ENCODE data around the gene ZDHHC8.

The ZDHHC8 gene, protein sequence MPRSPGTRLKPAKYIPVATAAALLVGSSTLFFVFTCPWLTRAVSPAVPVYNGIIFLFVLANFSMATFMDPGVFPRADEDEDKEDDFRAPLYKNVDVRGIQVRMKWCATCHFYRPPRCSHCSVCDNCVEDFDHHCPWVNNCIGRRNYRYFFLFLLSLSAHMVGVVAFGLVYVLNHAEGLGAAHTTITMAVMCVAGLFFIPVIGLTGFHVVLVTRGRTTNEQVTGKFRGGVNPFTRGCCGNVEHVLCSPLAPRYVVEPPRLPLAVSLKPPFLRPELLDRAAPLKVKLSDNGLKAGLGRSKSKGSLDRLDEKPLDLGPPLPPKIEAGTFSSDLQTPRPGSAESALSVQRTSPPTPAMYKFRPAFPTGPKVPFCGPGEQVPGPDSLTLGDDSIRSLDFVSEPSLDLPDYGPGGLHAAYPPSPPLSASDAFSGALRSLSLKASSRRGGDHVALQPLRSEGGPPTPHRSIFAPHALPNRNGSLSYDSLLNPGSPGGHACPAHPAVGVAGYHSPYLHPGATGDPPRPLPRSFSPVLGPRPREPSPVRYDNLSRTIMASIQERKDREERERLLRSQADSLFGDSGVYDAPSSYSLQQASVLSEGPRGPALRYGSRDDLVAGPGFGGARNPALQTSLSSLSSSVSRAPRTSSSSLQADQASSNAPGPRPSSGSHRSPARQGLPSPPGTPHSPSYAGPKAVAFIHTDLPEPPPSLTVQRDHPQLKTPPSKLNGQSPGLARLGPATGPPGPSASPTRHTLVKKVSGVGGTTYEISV

DNA sequence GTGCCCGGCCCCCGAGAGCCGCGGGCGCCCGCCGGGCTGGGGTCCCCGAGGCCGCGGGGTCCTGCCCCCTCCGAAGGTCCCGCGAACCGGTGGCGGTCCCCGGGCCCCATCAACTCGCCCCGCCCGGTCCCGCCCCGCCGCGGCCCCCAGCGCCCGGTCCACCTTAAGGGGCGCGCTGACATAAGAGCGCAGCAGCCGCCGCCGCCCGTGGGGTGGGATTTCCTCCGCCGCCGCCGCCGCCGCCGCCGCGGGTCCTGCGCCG is at the start of gene ZDHHC8:
ZDHHC8 (plus strand) TSS at position 208 of the 262 bp plus-strand sequence. CDS start 144 bp downstream, outside the sequence.
- Mint-ChIP-seq H3K27me3 (no peaks in the 10 kb centered on the region), H3K36me3 (no peaks in the 10 kb centered on the region), H3K4me3 (peak within 1 kb of the TSS; percentile 77), H3K4me1 (peaks cover 39% of the 10 kb centered on the region), H3K9me3 (no peaks in the 10 kb centered on the region), H3K27ac (peak within 1 kb of the TSS; percentile 35)

DNA sequence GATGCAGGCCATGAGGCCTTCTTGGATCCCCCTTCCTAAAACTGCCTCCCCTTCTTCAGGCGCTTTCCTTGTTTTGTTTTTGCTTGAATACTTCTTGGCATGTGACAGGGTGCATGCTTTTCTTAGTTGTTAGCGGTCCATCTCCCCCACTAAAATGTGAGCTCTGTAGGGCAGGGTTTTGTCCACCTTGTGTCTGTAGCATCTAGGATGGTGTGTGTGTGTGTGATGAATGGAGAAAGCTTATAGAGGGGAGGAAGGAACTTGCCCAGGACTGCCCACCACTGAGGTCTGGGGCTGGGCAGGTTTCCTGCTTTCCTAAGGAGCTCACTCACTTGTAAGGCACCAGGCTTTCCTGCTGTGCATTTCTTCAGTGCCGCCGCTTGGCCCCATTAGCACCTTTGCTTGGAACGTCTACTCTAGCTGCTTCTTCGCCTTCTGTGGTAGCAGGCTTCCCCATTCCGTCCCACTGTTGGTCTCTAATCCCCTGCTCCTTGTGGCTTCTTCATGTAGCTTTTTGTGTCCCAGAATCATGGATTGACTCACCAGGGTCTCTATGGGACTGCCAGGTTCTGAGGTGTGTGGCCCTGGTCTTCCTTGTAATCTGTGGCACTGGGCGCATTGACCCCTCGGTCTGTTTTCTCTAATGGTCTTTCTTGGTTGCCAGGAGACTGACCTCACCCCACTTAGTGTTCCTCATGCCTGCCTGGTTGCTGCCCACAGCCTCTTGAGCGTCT is 48.3 kb upstream of the ZDHHC8 start:
- H3K4me1 Mint-ChIP-seq, result peaks cover 45% of the 10 kb centered on the region
- H3K36me3 Mint-ChIP-seq, result peaks cover 9% of the 10 kb centered on the region
- no peaks in the 10 kb centered on the region for H3K27me3 Mint-ChIP-seq
- H3K4me3 Mint-ChIP-seq, result peak overlapping the region; percentile 73
- peak overlapping the region; percentile 41 for H3K27ac Mint-ChIP-seq
- H3K9me3 Mint-ChIP-seq, result no peaks in the 10 kb centered on the region

GRCh38 chr22:20083891-20084546 is 47.6 kb upstream of the ZDHHC8 start:
- no peak overlapping the region for H3K4me3 Mint-ChIP-seq
- peak overlapping the region; percentile 41 for H3K27ac Mint-ChIP-seq

DNA sequence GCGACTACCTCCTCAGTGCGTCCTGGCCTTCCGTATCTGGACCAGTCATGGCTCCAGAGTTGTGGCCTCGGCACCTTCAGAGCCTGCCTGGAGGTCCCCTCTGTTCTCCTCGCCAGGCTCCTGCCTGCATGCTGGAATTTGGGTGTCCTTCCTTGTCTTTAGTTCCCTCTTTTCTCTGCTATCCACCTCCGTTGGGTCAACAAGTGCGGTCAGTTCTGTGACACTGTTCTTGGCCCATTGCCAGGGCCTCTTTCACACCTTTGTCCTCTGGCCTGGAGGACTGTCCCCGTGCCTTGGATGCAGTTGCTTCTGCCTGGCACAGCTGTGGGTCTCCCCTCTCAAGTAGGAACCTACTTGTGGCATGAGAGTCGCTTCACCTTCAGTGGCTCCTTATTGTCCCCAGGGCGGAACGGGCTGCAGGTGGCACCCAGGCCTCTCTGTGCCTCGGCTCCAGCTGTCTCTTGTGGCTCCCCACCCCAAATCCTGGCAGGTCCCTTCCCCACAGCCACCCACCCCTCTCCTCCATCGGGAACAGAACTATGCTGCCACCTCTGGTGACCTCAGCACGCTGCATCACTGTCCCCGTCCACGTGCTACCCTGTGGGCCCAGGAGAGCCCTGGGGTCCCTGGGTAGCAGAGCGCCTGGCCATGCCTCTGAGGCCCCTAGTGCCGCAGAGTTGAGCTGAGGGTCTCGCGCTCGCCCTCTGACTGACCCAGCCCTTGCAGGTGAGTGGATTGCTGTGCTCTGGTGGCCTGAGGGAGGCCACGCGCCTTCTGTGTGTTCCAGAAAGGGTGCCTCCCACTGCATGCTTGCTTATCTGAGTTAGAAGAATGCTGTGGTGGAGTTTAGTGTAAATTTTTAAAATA is 46.8 kb upstream of the ZDHHC8 start:
- peaks cover 14% of the 10 kb centered on the region for H3K36me3 Mint-ChIP-seq
- H3K4me1 Mint-ChIP-seq, result peaks cover 45% of the 10 kb centered on the region
- no peaks in the 10 kb centered on the region for H3K27me3 Mint-ChIP-seq
- no peak overlapping the region for H3K27ac Mint-ChIP-seq
- H3K4me3 Mint-ChIP-seq, result no peak overlapping the region
- H3K9me3 Mint-ChIP-seq, result no peaks in the 10 kb centered on the region

More at GRCh38 chr22:20083891-20084546, 47.6 kb upstream of the ZDHHC8 start:
- Mint-ChIP-seq H3K9me3 (no peaks in the 10 kb centered on the region), H3K4me1 (peaks cover 45% of the 10 kb centered on the region), H3K36me3 (peaks cover 12% of the 10 kb centered on the region), H3K27me3 (no peaks in the 10 kb centered on the region)

GRCh38 chr22:20085651-20086050 is 46.0 kb upstream of the ZDHHC8 start:
- H3K27ac Mint-ChIP-seq, result no peak overlapping the region
- H3K9me3 Mint-ChIP-seq, result no peaks in the 10 kb centered on the region
- peaks cover 44% of the 10 kb centered on the region for H3K4me1 Mint-ChIP-seq
- peaks cover 14% of the 10 kb centered on the region for H3K36me3 Mint-ChIP-seq
- H3K27me3 Mint-ChIP-seq, result no peaks in the 10 kb centered on the region
- H3K4me3 Mint-ChIP-seq, result no peak overlapping the region

DNA sequence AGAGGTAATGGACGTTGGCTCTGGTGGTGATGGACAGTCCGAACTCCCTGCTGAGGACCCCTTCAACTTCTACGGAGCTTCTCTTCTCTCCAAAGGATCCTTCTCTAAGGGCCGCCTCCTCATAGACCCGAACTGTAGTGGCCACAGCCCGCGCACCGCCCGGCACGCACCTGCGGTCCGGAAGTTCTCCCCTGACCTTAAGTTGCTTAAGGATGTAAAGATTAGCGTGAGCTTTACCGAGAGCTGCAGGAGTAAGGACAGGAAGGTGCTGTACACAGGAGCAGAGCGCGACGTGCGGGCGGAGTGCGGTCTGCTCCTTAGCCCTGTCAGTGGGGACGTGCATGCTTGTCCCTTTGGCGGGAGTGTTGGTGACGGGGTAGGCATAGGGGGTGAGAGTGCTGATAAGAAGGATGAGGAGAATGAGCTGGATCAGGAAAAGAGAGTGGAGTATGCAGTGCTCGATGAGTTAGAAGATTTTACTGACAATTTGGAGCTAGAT is 45.5 kb upstream of the ZDHHC8 start:
- Mint-ChIP-seq H3K36me3 (peaks cover 14% of the 10 kb centered on the region), H3K27ac (no peak overlapping the region), H3K9me3 (no peaks in the 10 kb centered on the region), H3K27me3 (no peaks in the 10 kb centered on the region), H3K4me3 (no peak overlapping the region), H3K4me1 (peaks cover 41% of the 10 kb centered on the region)

DNA sequence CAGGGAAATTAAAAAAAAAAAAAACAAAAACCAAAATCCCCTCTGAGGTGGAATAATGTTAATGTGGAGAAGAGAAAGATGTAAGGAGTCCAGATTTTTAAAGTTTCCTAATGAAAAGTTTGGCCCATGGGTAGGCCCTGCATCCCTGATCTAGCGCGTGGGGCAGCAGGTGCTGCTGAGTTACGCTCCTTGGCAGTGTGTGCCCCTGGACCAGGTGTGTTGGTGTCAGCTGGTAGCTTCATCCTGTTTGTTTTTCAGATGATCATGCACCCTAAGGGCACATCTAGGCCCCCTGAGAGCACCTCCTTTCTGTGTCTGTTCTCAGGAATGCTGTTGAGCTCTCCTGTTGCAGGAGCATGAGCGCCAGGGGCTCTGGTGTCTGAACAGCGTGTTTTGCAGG is 44.8 kb upstream of the ZDHHC8 start:
- H3K4me1 Mint-ChIP-seq, result peaks cover 36% of the 10 kb centered on the region
- no peak overlapping the region for H3K4me3 Mint-ChIP-seq
- H3K27ac Mint-ChIP-seq, result no peak overlapping the region
- no peaks in the 10 kb centered on the region for H3K9me3 Mint-ChIP-seq
- peaks cover 14% of the 10 kb centered on the region for H3K36me3 Mint-ChIP-seq
- H3K27me3 Mint-ChIP-seq, result no peaks in the 10 kb centered on the region

DNA sequence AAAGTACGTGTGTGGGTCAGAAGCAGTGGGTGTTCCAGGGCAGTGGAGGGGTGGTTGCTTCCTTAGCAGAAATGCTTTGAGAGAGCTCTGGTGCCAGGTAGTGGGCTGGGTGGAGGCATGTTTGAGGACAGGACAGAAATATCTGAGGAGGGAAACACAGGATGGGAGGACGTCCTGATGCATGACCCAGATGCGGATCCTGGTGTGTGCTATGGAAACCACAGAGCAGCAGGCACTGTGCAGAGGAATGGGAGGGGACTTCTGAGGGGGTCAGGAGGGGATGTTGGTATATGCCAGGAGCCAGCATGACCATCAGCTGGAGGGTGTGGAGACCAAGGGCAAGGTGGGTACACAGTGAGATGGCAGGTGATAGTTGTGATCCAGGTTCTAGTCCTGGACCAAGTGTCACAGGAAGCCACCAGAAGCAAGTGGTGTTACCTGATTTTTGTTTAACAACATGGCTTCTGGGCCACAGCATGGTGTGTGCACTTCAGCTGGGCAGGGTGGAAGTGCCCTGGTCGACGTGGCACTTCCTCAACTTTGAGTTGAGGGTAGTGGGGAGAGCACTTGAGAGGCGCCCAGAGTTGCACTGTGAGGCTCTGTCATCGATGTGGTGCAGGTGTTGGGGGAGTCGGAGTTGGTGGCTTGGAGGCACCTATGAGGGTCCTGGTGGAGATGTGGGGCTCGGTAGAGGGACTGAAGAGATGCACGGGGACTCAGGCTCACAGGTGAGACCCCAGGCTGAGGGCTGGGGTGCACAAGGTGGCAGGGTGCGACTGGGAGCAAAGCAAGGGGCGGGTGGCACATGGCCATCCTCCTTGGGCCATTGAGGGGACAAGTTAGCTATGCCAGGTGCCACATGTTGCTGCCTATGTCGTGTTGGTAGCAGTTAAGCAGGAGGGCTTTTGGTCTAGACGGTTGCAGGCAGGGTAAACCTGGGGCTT is 44.0 kb upstream of the ZDHHC8 start:
- Mint-ChIP-seq H3K9me3 (no peaks in the 10 kb centered on the region), H3K27me3 (no peaks in the 10 kb centered on the region), H3K27ac (no peak overlapping the region), H3K4me1 (peaks cover 31% of the 10 kb centered on the region), H3K4me3 (no peak overlapping the region), H3K36me3 (peaks cover 14% of the 10 kb centered on the region)

- no peak overlapping the region for H3K27ac Mint-ChIP-seq
- H3K4me3 Mint-ChIP-seq, result no peak overlapping the region
- no peaks in the 10 kb centered on the region for H3K9me3 Mint-ChIP-seq
- H3K4me1 Mint-ChIP-seq, result peaks cover 24% of the 10 kb centered on the region
- H3K36me3 Mint-ChIP-seq, result peaks cover 14% of the 10 kb centered on the region
- H3K27me3 Mint-ChIP-seq, result no peaks in the 10 kb centered on the region
These were observed 43.3 kb upstream of the ZDHHC8 start for GRCh38 chr22:20088263-20088648.

DNA sequence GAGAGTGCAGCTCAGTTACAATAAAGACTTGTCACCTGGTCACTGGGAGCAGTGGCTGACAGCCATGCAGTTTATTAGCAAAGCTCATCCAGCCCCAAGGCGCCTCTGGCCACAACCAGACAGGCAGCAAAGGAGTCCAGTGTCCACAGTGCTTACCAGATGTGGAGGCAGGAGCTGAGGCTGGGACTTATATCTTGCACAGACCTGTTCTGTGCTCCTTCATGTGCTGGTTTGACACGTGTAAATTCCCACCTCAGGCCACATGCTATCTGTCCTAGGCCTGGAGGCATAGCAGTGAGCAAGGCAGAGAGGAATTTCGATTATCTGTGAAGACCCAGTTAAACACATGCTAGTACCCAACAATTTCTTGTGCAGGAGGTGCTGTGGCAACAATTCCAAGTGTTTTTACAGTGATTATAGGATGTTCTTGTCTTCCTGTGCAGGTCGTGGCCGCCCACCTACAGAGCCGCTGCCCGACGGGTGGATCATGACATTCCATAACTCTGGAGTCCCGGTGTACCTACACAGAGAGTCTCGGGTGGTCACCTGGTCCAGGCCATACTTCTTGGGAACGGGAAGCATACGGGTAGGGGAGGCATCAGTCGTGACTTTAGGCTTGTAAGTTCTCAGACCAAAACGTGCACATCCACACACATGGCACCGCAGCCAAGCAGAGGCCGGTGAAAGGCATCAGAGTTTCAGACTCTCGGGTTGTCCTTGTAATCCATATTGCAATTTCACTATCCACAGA is 42.2 kb upstream of the ZDHHC8 start:
- peaks cover 14% of the 10 kb centered on the region for H3K36me3 Mint-ChIP-seq
- H3K9me3 Mint-ChIP-seq, result no peaks in the 10 kb centered on the region
- H3K27ac Mint-ChIP-seq, result no peak overlapping the region
- H3K4me1 Mint-ChIP-seq, result peaks cover 13% of the 10 kb centered on the region
- H3K4me3 Mint-ChIP-seq, result no peak overlapping the region
- no peaks in the 10 kb centered on the region for H3K27me3 Mint-ChIP-seq

DNA sequence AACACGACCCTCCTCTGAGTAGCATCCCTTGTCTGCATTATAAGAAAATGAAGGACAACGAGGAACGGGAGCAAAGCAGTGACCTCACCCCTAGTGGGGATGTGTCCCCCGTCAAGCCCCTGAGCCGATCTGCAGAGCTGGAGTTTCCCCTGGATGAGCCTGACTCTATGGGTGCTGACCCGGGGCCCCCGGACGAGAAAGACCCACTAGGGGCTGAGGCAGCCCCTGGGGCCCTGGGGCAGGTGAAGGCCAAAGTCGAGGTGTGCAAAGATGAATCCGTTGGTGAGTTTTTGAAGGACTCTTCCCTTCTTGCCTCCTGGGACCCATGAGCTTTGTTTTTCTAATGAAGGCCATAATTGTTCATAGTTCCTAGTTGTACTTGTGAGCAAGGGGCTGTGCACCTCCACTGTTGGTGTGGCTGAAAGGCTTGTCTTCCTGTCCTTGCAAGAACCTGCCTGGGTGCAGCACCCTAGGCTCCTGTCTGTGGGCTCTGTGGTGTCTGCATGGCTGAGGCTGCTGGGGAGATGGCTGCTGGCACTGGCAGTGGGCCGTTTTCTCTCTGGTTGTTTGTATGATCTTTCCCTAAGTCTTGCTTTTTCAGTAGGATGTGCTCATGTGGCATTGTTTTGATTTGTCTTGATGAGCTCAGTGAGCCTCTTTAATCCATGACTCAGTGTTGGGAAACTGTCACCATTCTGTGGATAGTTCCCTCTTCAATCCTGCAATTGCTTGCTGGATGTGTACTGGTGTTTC is 41.5 kb upstream of the ZDHHC8 start:
- Mint-ChIP-seq H3K4me3 (no peak overlapping the region), H3K9me3 (no peaks in the 10 kb centered on the region), H3K36me3 (peaks cover 14% of the 10 kb centered on the region), H3K27ac (no peak overlapping the region), H3K27me3 (no peaks in the 10 kb centered on the region), H3K4me1 (peaks cover 9% of the 10 kb centered on the region)

- no peaks in the 10 kb centered on the region for H3K27me3 Mint-ChIP-seq
- H3K4me1 Mint-ChIP-seq, result peaks cover 15% of the 10 kb centered on the region
- H3K9me3 Mint-ChIP-seq, result no peaks in the 10 kb centered on the region
- no peak overlapping the region for H3K4me3 Mint-ChIP-seq
- peaks cover 20% of the 10 kb centered on the region for H3K36me3 Mint-ChIP-seq
- no peak overlapping the region for H3K27ac Mint-ChIP-seq
These were observed 40.8 kb upstream of the ZDHHC8 start for GRCh38 chr22:20090730-20091240.
